Stomach (tissue), 9 donors: ENCODE measurements around the gene SIT1. TPM values are rescaled to one million over a fixed set of nuclear protein-coding genes. Genes with fewer than 3 reads are reported as not detected.

Experiments
- DNase-seq, 2 donors: peaks; one replicate each; pipeline versions ENCODE4 v3.0.0 to v3.0.0-alpha.2; 2013 to 2019
- H3K27ac ChIP-seq, 5 donors: fragments of 200-600 bp in 4 of 5; sonication (generic) in 4 of 5; one replicate each; pipeline ENCODE4 v1.5.1; 2013 to 2019; ENCODE audit warnings: mild to moderate bottlenecking in 1 of 5, moderate library complexity in 1 of 5
- H3K27me3 ChIP-seq, 3 donors: fragments of 200-600 bp; sonication (generic); one replicate each; pipeline ENCODE4 v1.5.1; 2017 to 2019; ENCODE audit warnings: mixed run types in 1 of 3
- H3K36me3 ChIP-seq, 4 donors: fragments of 200-600 bp; sonication (generic); 1 replicate in 3 of 4; 2 replicates in 1 of 4; pipeline ENCODE4 v1.5.1; 2016 to 2019
- H3K4me1 ChIP-seq, 4 donors: fragments of 200-600 bp; sonication (generic); one replicate each; pipeline ENCODE4 v1.5.1; 2016 to 2019
- H3K4me3 ChIP-seq, 4 donors: fragments of 200-600 bp; sonication (generic) in 3 of 4; one replicate each; pipeline ENCODE4 v1.5.1; 2016 to 2019; ENCODE audit warnings: mild to moderate bottlenecking in 1 of 4
- H3K9me3 ChIP-seq, 4 donors: fragments of 200-600 bp; sonication (generic); one replicate each; pipeline ENCODE4 v1.5.1; 2016 to 2019
- CTCF ChIP-seq, 7 experiments: fragments of 450-650 bp in 4 of 7; fragments of 200-600 bp in 3 of 7; sonication (generic) in 3 of 7; IDR thresholded peaks; one replicate each; pipeline ENCODE4 v1.5.1; 2016 to 2019; ENCODE audit warnings: antibody characterized with exemption in 7 of 7, control low read depth in 2 of 7, mild to moderate bottlenecking in 1 of 7
- EP300 ChIP-seq: sonication (generic); formaldehyde crosslinking; IDR thresholded peaks from one replicate; pipeline ENCODE4 v1.6.1; 2017; ENCODE audit warnings: antibody characterized with exemption
- POLR2A ChIP-seq, 4 donors: fragments of 450-650 bp; IDR thresholded peaks; one replicate each; pipeline ENCODE4 v1.6.1; 2016; ENCODE audit warnings: antibody characterized with exemption in 4 of 4, control low read depth in 2 of 4, mild to moderate bottlenecking in 1 of 4, moderate library complexity in 1 of 4
- POLR2AphosphoS5 ChIP-seq, 3 donors: sonication (generic); formaldehyde crosslinking; IDR thresholded peaks; one replicate each; pipeline ENCODE4 v1.6.1; 2016; ENCODE audit warnings: antibody characterized with exemption in 3 of 3
- WGBS, 5 donors: extraction: QIAGEN DNeasy Blood & Tissue Kit in 3 of 5; methylation state at CpG; one replicate each; pipeline versions ENCODE4 v1.1.5 to v1.1.7; 2013 to 2018; 5-methylcytosine and 5-hydroxymethylcytosine counted together
- intact Hi-C: fragments of 100-400 bp; cut with DNase I; formaldehyde crosslinking; loops from one replicate; pipeline ENCODE4 v1.15.1; 2023; ENCODE audit warnings: low total_unique reads
- polyA plus RNA-seq, 3 donors: library from polyadenylated mRNA; stranded (reverse); fragments of 200-250 nt; gene quantifications; one replicate each; pipeline ENCODE4 v1.2.3, GENCODE V29; 2013
- total RNA-seq, 5 donors: library from RNA; depleted of rRNA; stranded (reverse); fragments of >200 nt; gene quantifications; one replicate each; pipeline versions ENCODE4 v1.1.0 to v1.2.3, GENCODE V29; 2014 to 2016
- donor health status: healthy with polysubstance abuse.
- donor health status: Bipolar disorder and iron deficiency.
- donor health status: healthy.

The SIT1 gene
- total and polyA plus RNA-seq, 8 donors: 0.62 to 2.3 (median 1.1) TPM; not detected in 3

DNA sequence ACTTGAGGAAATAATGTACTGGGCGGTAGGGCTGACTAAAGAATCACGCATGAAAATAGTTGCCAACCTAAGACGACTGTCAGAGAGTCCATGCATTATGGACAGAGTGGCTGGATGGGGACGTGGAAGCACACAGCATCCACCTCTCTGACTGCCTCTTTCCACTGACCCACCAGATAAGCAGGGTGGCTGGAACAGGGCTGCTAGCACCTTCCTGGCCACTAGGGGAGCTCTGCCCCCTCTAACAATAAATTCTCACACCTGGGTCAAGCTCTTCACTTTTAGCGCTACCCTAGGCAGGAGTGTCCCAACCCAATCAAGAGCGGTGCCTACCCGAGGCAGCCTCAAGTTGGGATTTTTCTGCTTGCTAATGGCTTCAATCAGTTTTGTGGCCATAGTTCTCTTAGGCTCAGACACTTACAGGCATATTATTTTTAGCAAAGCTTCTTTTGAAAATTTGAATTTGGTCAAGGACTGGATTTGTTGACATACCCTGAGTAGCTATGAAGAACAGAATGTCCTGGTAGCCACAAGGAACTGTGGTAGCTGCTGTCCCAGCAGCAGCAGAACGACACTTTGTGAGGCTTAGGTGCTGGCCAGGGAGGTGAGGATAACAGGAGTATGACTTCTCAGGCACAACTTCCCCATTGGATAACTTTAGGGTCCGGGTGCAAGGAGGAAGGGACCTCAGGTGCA lies 45.9 kb upstream of the SIT1 start:
- peak overlapping the region; percentile 64 to 97 (median 92) for H3K27ac ChIP-seq
- DNase-seq: peak; percentile 81 to 83
- peak; percentile 18 to 86 (median 64) for TF ChIP-seq POLR2AphosphoS5 (IDR thresholded peaks at IDR 0.05)
- TF ChIP-seq CTCF (IDR thresholded peaks at IDR 0.05): peak in 5 of 7 experiments; percentile 86 to 94 (median 91)
- TF ChIP-seq POLR2A (IDR thresholded peaks at IDR 0.05): no peak
- peak; percentile 71 for TF ChIP-seq EP300
- 24 to 34% (median 27%) methylated on average over 9 of the region's 9 CpGs for WGBS, 5 donors
- no peaks in the 10 kb centered on the region for H3K9me3 ChIP-seq
- intact Hi-C loops: no loop called here
- peaks cover 48 to 59% (median 54%) of the 10 kb centered on the region in 4 donors for H3K36me3 ChIP-seq
- no peak overlapping the region for H3K4me3 ChIP-seq
- no peaks in the 10 kb centered on the region for H3K27me3 ChIP-seq
- H3K4me1 ChIP-seq: peaks cover 26 to 50% (median 37%) of the 10 kb centered on the region in 4 donors

DNA sequence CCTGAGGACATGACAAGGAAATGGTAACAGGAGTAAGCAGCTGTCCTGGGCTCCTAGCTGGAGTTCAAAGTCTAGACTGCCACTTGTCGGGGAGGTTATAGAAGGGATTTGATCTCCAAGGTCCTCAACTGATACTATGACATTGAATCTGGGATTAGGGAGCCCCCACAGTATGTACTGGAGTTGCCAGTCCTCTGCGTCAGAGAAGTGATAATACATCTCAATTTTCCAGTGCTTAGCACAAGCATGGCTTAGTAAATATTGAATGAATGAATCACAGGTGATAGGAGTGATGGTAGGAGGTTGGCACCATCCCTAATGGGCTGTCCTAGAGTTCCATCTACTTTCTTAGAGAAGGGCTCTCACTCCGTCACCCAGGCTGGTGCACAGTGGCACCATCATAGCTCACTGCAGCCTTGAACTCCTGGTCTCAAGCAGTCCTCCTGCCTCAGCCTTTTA lies 45.2 kb upstream of the SIT1 start:
- H3K27ac ChIP-seq: peak overlapping the region; percentile 70 to 97 (median 92)
- no peaks in the 10 kb centered on the region for H3K27me3 ChIP-seq
- peaks cover 41 to 52% (median 47%) of the 10 kb centered on the region in 4 donors for H3K36me3 ChIP-seq
- TF ChIP-seq POLR2A (IDR thresholded peaks at IDR 0.05): no peak
- peak in 2 of 3 donors; percentile 64 to 87 for TF ChIP-seq POLR2AphosphoS5 (IDR thresholded peaks at IDR 0.05)
- no peak for TF ChIP-seq CTCF (IDR thresholded peaks at IDR 0.05)
- TF ChIP-seq EP300: no peak
- intact Hi-C loops: no loop called here
- peaks cover 30 to 57% (median 41%) of the 10 kb centered on the region in 4 donors for H3K4me1 ChIP-seq
- no peaks in the 10 kb centered on the region for H3K9me3 ChIP-seq
- no peak overlapping the region for H3K4me3 ChIP-seq
- 31 to 72% (median 42%) methylated on average over 3 of the region's 3 CpGs for WGBS, 5 donors
- peak; percentile 47 to 65 for DNase-seq

DNA sequence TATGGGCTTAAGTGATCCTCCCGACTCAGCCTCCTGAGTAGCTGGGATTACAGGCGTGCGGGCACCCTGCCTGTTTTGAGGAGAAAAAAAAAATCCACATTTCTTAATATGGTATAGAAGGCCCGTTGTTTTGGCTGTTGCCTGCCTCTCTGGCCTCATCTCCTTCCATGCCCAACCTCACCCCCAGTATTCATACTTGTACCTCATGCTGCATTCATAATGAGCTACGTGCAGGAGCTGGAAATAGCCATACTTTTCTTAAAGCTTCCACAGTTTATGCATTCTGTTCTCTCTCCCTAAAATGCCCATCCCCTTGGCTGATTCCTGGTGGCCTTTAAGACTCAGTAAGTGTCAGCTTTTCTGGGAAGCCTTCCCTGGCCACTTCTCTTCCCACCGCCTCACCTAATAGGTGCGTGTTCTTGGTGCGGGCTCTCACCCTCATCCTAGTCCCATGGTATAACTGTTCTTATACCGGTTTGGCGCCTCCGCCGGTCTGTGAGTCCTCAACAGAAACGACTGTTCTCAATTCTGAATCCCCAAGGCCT lies 41.1 kb upstream of the SIT1 start:
- H3K9me3 ChIP-seq: no peaks in the 10 kb centered on the region
- DNase-seq: peak in 1 of 2 donors; percentile 61
- 65 to 81% (median 73%) methylated on average over 13 of the region's 13 CpGs for WGBS, 5 donors
- TF ChIP-seq POLR2AphosphoS5 (IDR thresholded peaks at IDR 0.05) (peak in 2 of 3 donors; percentile 69 to 81), POLR2A (IDR thresholded peaks at IDR 0.05) (no peak), CTCF (IDR thresholded peaks at IDR 0.05) (no peak), EP300 (peak; percentile 71)
- peak overlapping the region in 3 of 4 donors; percentile 65 to 75 (median 67) for H3K4me3 ChIP-seq
- intact Hi-C loops: no loop called here
- H3K36me3 ChIP-seq: peaks cover 5 to 20% (median 14%) of the 10 kb centered on the region in 4 donors
- peaks cover 29 to 77% (median 60%) of the 10 kb centered on the region in 4 donors for H3K4me1 ChIP-seq
- peak overlapping the region; percentile 5 to 97 (median 95) for H3K27ac ChIP-seq
- H3K27me3 ChIP-seq: no peaks in the 10 kb centered on the region

- H3K27ac ChIP-seq: peak overlapping the region; percentile 92 to 97 (median 95)
- peaks cover 23 to 76% (median 59%) of the 10 kb centered on the region in 4 donors for H3K4me1 ChIP-seq
- no peaks in the 10 kb centered on the region for H3K9me3 ChIP-seq
- DNase-seq: no peak
- peak overlapping the region; percentile 65 to 75 (median 70) for H3K4me3 ChIP-seq
- H3K36me3 ChIP-seq: peaks cover 4 to 20% (median 11%) of the 10 kb centered on the region in 4 donors
- no peak for TF ChIP-seq EP300
- H3K27me3 ChIP-seq: no peaks in the 10 kb centered on the region
- intact Hi-C loops: no loop called here
- 19 to 27% (median 24%) methylated on average over 9 to 10 of the region's 10 CpGs for WGBS, 5 donors
These were observed 40.6 kb upstream of the SIT1 start for GRCh38 chr9:35691334-35691650.
